ENCODE measurements around the gene NEK1.

GRCh38 chr4:169620880-169621248 lies 8.5 kb upstream of the NEK1 start:
- TF ChIP-seq CTCF (IDR thresholded peaks at IDR 0.05) (no peak), POLR2AphosphoS5 (IDR thresholded peaks at IDR 0.05) (no peak), POLR2A (IDR thresholded peaks at IDR 0.05) (no peak)

All from suprapubic skin (tissue), 4 donors.